Ishikawa (cell line): ENCODE data around the gene ARHGAP40.

ENCODE experiments used
- EGR1 ChIP-seq: IDR thresholded peaks from 2 replicates; pipeline ENCODE4 v1.6.1; 2012
- EP300 ChIP-seq: IDR thresholded peaks from 2 replicates; pipeline ENCODE4 v1.6.1; 2012; ENCODE audit warnings: borderline replicate concordance
- RAD21 ChIP-seq: IDR thresholded peaks from 2 replicates; pipeline ENCODE4 v1.6.1; 2012; ENCODE audit warnings: low read depth
- TCF12 ChIP-seq: IDR thresholded peaks from 2 replicates; pipeline ENCODE4 v1.6.1; 2012; ENCODE audit warnings: low read depth
- TF ChIP-seq, protein P1 (sequence below): IDR thresholded peaks from 2 replicates; pipeline ENCODE4 v1.6.1; 2012; ENCODE audit warnings: low read depth, mild to moderate bottlenecking
- TF ChIP-seq, protein P2 (sequence below): IDR thresholded peaks from 2 replicates; pipeline ENCODE4 v1.6.1; 2012

DNA sequence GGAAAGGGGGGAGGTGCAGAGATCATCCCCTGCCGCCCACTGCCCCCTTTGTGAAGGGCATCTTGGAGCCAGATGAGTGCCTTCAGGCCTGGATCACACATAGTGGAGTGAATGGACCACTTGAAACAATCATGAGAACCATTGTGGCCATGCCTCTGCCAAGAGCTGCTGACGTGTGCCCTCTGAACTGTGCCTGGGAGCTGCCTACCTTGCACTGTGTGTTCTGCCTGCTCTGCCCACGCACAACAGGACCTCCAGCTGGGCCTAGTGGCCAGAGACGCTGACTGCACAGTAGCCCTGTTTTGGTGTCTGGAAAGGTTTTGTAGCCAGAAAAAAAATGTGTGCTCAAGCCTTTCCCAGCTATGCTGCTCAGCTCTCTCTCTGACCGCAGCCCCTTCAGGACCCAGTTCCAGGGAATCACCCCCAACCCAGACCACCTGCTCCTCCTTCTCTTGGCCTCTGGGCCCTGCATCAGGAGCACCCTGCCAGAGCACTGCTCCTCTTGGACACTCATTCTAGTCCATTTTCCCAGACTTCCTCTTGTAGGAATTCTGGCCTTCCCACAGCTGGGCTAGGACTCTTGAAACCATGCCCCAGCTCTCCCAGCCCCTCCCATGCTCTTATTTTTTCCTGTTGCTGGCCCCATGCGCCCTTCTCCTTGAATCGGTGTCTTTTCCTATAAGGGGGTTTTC lies 22.2 kb upstream of the ARHGAP40 start:
- TF ChIP-seq, protein P1, sequence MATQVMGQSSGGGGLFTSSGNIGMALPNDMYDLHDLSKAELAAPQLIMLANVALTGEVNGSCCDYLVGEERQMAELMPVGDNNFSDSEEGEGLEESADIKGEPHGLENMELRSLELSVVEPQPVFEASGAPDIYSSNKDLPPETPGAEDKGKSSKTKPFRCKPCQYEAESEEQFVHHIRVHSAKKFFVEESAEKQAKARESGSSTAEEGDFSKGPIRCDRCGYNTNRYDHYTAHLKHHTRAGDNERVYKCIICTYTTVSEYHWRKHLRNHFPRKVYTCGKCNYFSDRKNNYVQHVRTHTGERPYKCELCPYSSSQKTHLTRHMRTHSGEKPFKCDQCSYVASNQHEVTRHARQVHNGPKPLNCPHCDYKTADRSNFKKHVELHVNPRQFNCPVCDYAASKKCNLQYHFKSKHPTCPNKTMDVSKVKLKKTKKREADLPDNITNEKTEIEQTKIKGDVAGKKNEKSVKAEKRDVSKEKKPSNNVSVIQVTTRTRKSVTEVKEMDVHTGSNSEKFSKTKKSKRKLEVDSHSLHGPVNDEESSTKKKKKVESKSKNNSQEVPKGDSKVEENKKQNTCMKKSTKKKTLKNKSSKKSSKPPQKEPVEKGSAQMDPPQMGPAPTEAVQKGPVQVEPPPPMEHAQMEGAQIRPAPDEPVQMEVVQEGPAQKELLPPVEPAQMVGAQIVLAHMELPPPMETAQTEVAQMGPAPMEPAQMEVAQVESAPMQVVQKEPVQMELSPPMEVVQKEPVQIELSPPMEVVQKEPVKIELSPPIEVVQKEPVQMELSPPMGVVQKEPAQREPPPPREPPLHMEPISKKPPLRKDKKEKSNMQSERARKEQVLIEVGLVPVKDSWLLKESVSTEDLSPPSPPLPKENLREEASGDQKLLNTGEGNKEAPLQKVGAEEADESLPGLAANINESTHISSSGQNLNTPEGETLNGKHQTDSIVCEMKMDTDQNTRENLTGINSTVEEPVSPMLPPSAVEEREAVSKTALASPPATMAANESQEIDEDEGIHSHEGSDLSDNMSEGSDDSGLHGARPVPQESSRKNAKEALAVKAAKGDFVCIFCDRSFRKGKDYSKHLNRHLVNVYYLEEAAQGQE: no peak
- no peak for TF ChIP-seq RAD21
- TF ChIP-seq EGR1: peak; percentile 96
- TF ChIP-seq EP300: peak; percentile 24; the same call in 1 of the 2 replicates
- TF ChIP-seq, protein P2, sequence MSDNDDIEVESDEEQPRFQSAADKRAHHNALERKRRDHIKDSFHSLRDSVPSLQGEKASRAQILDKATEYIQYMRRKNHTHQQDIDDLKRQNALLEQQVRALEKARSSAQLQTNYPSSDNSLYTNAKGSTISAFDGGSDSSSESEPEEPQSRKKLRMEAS: no peak
- no peak for TF ChIP-seq TCF12
